Endodermal cell (in vitro differentiated cells): ENCODE results near the gene BAZ1A. TPM values are rescaled to one million over a fixed set of nuclear protein-coding genes. Genes with fewer than 3 reads are reported as not detected.
A peak's percentile ranks its signal among the peaks of the same experiment; 100 is the strongest.

ENCODE experiments used
- DNase-seq: peaks from one replicate; pipeline ENCODE4 v3.0.0-alpha.2; 2017
- H3K27ac ChIP-seq: 2 replicates; pipeline ENCODE4 v1.5.1; 2013; ENCODE audit warnings: mild to moderate bottlenecking, low read depth, low read length, moderate library complexity
- H3K27me3 ChIP-seq: 2 replicates; pipeline ENCODE4 v1.6.1; 2013; ENCODE audit warnings: mild to moderate bottlenecking, low read length, moderate library complexity; ENCODE audit not compliant: insufficient read depth, control insufficient read depth, poor library complexity, severe bottlenecking
- H3K36me3 ChIP-seq: 2 replicates; pipeline ENCODE4 v1.7.0; 2013; ENCODE audit warnings: mild to moderate bottlenecking, low read length, moderate library complexity; ENCODE audit not compliant: control insufficient read depth, insufficient read depth
- H3K4me1 ChIP-seq: one replicate; pipeline ENCODE4 v1.7.0; 2013; ENCODE audit warnings: low read length; ENCODE audit not compliant: control insufficient read depth, insufficient read depth
- H3K4me3 ChIP-seq: 2 replicates; pipeline ENCODE4 v1.5.1; 2013; ENCODE audit warnings: mild to moderate bottlenecking, low read length, moderate library complexity
- H3K9ac ChIP-seq: 2 replicates; pipeline ENCODE4 v1.6.1; 2013; ENCODE audit warnings: mild to moderate bottlenecking, low read length, moderate library complexity; ENCODE audit not compliant: poor library complexity, severe bottlenecking; ENCODE audit errors: extremely low read depth
- H3K9me3 ChIP-seq: 2 replicates; pipeline ENCODE4 v1.6.1; 2013; ENCODE audit warnings: mild to moderate bottlenecking, low read length, moderate library complexity; ENCODE audit not compliant: control insufficient read depth
- H3K27ac Mint-ChIP-seq: 2 replicates; pipeline ENCODE4 v1.8.0; 2020; ENCODE audit warnings: mixed read lengths
- H3K27me3 Mint-ChIP-seq: 2 replicates; pipeline ENCODE4 v1.8.0; 2021; ENCODE audit warnings: mild to moderate bottlenecking, mixed read lengths; ENCODE audit not compliant: insufficient read depth
- H3K36me3 Mint-ChIP-seq: 2 replicates; pipeline ENCODE4 v1.8.0; 2020; ENCODE audit warnings: low read depth, mixed read lengths
- H3K4me1 Mint-ChIP-seq: 2 replicates; pipeline ENCODE4 v1.8.0; 2020; ENCODE audit warnings: mixed read lengths
- H3K4me3 Mint-ChIP-seq: 2 replicates; pipeline ENCODE4 v1.8.0; 2020; ENCODE audit warnings: mild to moderate bottlenecking, moderate library complexity, mixed read lengths
- H3K9me3 Mint-ChIP-seq: 2 replicates; pipeline ENCODE4 v1.8.0; 2020; ENCODE audit warnings: mild to moderate bottlenecking, mixed read lengths
- WGBS, 2 experiments: methylation state at CpG; one replicate each; pipeline versions ENCODE4 v1.1.5 to v1.1.7; 2013; ENCODE audit warnings: missing lambda C conversion rate in 2 of 2, mixed read lengths in 1 of 2; ENCODE audit not compliant: insufficient coverage in 1 of 2, insufficient read length in 1 of 2; 5-methylcytosine and 5-hydroxymethylcytosine counted together
- total RNA-seq, 2 donors: library from RNA; stranded (reverse); fragmentation: NEBNext Ultra II Directional in 1 of 2; extraction: Animal tissue kit (Norgen Biotek cat#: 25700) in 1 of 2; gene quantifications; 2 replicates in 1 of 2; 3 replicates in 1 of 2; pipeline ENCODE4 v1.2.1, GENCODE V29; 2021
- TF ChIP-seq, protein P1 (sequence below): fragments of 200-600 bp; sonication (generic); conservative IDR thresholded peaks from 2 replicates; pipeline ENCODE4 v1.5.0; 2021; ENCODE audit warnings: antibody characterized with exemption, mild to moderate bottlenecking

BAZ1A gene
- total RNA-seq, 2 donors from 2014 or later = 22.3 to 23.3 TPM

DNA sequence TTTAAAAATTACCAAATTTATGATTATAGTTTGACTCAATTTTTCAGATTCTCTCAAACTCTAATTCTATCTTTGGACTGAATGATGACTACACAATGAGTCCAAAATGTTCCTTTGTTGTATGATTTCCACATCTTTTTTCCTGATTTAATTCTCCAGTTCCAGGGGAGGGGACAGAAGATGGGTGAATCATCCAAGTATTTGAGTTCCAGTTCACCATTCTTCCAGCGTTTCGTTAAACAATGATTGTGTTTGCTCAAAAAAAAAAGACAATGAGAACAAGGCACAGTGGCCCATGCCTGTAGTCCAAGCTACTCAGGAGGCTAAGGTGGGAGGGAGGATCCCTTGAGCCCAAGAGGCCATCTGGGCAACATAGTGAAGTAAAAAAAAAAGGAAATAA is 23.8 kb downstream of the BAZ1A start:
- Mint-ChIP-seq H3K27me3 (no peaks in the 10 kb centered on the region), H3K4me3 (no peak overlapping the region), H3K4me1 (no peaks in the 10 kb centered on the region), H3K27ac (no peak overlapping the region), H3K36me3 (peaks cover 34% of the 10 kb centered on the region), H3K9me3 (no peaks in the 10 kb centered on the region)
- H3K27me3 ChIP-seq = no peaks in the 10 kb centered on the region
- no peak for DNase-seq
- H3K9ac ChIP-seq = no peak overlapping the region
- H3K4me3 ChIP-seq = no peak overlapping the region
- TF ChIP-seq, protein P1, sequence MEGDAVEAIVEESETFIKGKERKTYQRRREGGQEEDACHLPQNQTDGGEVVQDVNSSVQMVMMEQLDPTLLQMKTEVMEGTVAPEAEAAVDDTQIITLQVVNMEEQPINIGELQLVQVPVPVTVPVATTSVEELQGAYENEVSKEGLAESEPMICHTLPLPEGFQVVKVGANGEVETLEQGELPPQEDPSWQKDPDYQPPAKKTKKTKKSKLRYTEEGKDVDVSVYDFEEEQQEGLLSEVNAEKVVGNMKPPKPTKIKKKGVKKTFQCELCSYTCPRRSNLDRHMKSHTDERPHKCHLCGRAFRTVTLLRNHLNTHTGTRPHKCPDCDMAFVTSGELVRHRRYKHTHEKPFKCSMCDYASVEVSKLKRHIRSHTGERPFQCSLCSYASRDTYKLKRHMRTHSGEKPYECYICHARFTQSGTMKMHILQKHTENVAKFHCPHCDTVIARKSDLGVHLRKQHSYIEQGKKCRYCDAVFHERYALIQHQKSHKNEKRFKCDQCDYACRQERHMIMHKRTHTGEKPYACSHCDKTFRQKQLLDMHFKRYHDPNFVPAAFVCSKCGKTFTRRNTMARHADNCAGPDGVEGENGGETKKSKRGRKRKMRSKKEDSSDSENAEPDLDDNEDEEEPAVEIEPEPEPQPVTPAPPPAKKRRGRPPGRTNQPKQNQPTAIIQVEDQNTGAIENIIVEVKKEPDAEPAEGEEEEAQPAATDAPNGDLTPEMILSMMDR = no peak
- H3K27ac ChIP-seq = no peak overlapping the region
- peaks cover 65% of the 10 kb centered on the region for H3K36me3 ChIP-seq
- H3K9me3 ChIP-seq = no peaks in the 10 kb centered on the region
- no peaks in the 10 kb centered on the region for H3K4me1 ChIP-seq
- WGBS, 2 experiments = 96 to 98% methylated on average over 2 of the region's 2 CpGs

DNA sequence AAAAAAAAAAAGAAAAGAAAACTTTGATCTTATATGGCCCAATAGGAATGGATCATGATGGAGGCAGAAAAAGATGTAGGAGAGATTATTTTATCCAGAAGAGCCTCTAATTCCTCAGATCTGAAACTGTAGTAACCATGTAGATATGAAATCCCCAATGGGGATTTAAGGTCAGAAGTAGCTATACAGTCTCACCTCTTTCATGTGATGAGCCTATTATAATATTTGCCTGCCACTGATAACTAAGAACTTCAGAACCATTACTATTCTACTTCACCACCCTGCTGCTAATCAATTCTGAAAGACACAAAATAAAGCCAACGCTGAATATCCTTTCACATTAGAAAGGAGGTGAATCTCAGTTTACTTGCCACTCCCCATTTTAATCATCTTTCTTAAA is 29.3 kb downstream of the BAZ1A start:
- peaks cover 5% of the 10 kb centered on the region for H3K4me1 Mint-ChIP-seq
- H3K27ac Mint-ChIP-seq = no peak overlapping the region
- TF ChIP-seq, protein P1 = no peak
- H3K4me1 ChIP-seq = no peaks in the 10 kb centered on the region
- peaks cover 20% of the 10 kb centered on the region for H3K36me3 Mint-ChIP-seq
- peaks cover 70% of the 10 kb centered on the region for H3K36me3 ChIP-seq
- no peaks in the 10 kb centered on the region for H3K27me3 ChIP-seq
- no peak for DNase-seq
- no peak overlapping the region for H3K4me3 Mint-ChIP-seq
- no peak overlapping the region for H3K27ac ChIP-seq
- no peak overlapping the region for H3K9ac ChIP-seq
- H3K4me3 ChIP-seq = no peak overlapping the region
- no peaks in the 10 kb centered on the region for H3K27me3 Mint-ChIP-seq
- WGBS, 2 experiments = 100% methylated on average over 1 of the region's 1 CpG
- no peaks in the 10 kb centered on the region for H3K9me3 ChIP-seq
- no peaks in the 10 kb centered on the region for H3K9me3 Mint-ChIP-seq

DNA sequence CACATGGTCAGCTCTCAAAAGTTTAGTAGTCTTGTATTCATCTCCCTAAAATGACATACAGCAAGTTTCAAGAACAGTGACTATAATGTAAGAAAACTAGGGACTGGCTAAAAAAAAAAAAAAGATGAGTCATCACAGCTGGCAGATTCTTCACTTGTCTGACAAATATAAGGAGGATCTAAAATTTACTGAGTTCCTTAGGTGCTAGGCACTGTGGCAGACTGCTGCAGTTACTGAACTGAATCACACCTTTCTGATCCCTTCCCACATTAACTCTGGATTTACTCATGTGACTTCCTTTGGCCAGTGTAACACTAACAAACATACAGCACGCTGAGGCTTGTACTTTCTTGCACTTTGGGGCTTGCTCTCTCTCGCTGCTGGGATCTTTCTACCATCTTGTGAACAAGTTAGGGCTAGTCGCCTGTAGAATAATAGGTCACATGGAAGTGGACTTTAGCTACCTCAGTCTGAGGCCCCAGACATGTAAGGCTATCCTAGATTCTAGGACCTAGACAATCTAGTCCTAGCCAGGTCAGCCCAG is 32.1 kb downstream of the BAZ1A start:
- peak; percentile 44 for DNase-seq
- H3K27me3 Mint-ChIP-seq = no peaks in the 10 kb centered on the region
- TF ChIP-seq, protein P1 = no peak
- 90 to 96% methylated on average over 3 of the region's 3 CpGs for WGBS, 2 experiments
- Histone ChIP-seq H3K36me3 (peaks cover 71% of the 10 kb centered on the region), H3K4me1 (no peaks in the 10 kb centered on the region), H3K9ac (no peak overlapping the region), H3K27ac (no peak overlapping the region), H3K4me3 (no peak overlapping the region), H3K9me3 (no peaks in the 10 kb centered on the region), H3K27me3 (no peaks in the 10 kb centered on the region)
- H3K4me1 Mint-ChIP-seq = peaks cover 5% of the 10 kb centered on the region
- no peak overlapping the region for H3K4me3 Mint-ChIP-seq
- peaks cover 31% of the 10 kb centered on the region for H3K36me3 Mint-ChIP-seq
- H3K27ac Mint-ChIP-seq = peak overlapping the region; percentile 12
- no peaks in the 10 kb centered on the region for H3K9me3 Mint-ChIP-seq
